GM18951 (cell line): ENCODE data around the gene ARSG.

Experiments used
- POLR2A ChIP-seq: IDR thresholded peaks from 4 replicates; pipeline ENCODE4 v1.6.1; 2011; ENCODE audit warnings: mild to moderate bottlenecking; ENCODE audit not compliant: insufficient read length, insufficient read depth; ENCODE audit errors: extremely low read depth
- in situ Hi-C: fragments of 300-500 bp; cut with MboI; formaldehyde crosslinking; loops from one replicate; pipeline ENCODE4 v1.12.0; 2022; ENCODE audit warnings: low sequenced_read_pairs, mixed read lengths, inconsistent platforms; ENCODE audit not compliant: unreplicated experiment

Gene ARSG

GRCh38 chr17:68451670-68452354 is 160.5 kb downstream of the ARSG start:
- no peak for TF ChIP-seq POLR2A
- in situ Hi-C loops, result no loop called here

- no peak for TF ChIP-seq POLR2A
- in situ Hi-C loops, result no loop called here
These were observed 161.5 kb downstream of the ARSG start for GRCh38 chr17:68452724-68453290.

- no peak for TF ChIP-seq POLR2A
- in situ Hi-C loops, result no loop called here
These were observed 162.8 kb downstream of the ARSG start for GRCh38 chr17:68453991-68454665.

GRCh38 chr17:68455901-68456338 is 164.6 kb downstream of the ARSG start:
- no peak for TF ChIP-seq POLR2A
- in situ Hi-C loops, result no loop called here

- TF ChIP-seq POLR2A, result no peak
- in situ Hi-C loops, result no loop called here
These were observed 165.3 kb downstream of the ARSG start for GRCh38 chr17:68456339-68457167.

GRCh38 chr17:68457168-68457538 is 165.9 kb downstream of the ARSG start, which contains the start of gene WIPI1:
Gene WIPI1, minus strand, starts transcription at chr17:68457496. Its CDS starts 75 bp downstream, at chr17:68457421.
- peak; percentile 57 for TF ChIP-seq POLR2A
- in situ Hi-C loops, result no loop called here

- TF ChIP-seq POLR2A, result peak; percentile 83
- in situ Hi-C loops, result no loop called here
These were observed 166.4 kb downstream of the ARSG start for GRCh38 chr17:68457539-68458259.

- TF ChIP-seq POLR2A, result no peak
- in situ Hi-C loops, result no loop called here
These were observed 167.2 kb downstream of the ARSG start for GRCh38 chr17:68458260-68459036.

GRCh38 chr17:68459037-68459639 is 167.8 kb downstream of the ARSG start:
- no peak for TF ChIP-seq POLR2A
- in situ Hi-C loops, result no loop called here

- TF ChIP-seq POLR2A, result no peak
- in situ Hi-C loops, result no loop called here
These were observed 168.9 kb downstream of the ARSG start for GRCh38 chr17:68460146-68460545.

GRCh38 chr17:68460715-68461114 is 169.4 kb downstream of the ARSG start:
- TF ChIP-seq POLR2A, result no peak
- in situ Hi-C loops, result no loop called here
